Ishikawa (cell line): Measurements from ENCODE around the gene IL17REL.

Experiments
- EP300 ChIP-seq: IDR thresholded peaks from 2 replicates; pipeline ENCODE4 v1.6.1; 2012; ENCODE audit warnings: borderline replicate concordance
- MAX ChIP-seq: IDR thresholded peaks from 2 replicates; pipeline ENCODE4 v1.6.1; 2012
- NFIC ChIP-seq: IDR thresholded peaks from 2 replicates; pipeline ENCODE4 v1.6.1; 2012
- RAD21 ChIP-seq: IDR thresholded peaks from 2 replicates; pipeline ENCODE4 v1.6.1; 2012; ENCODE audit warnings: low read depth
- REST ChIP-seq: IDR thresholded peaks from 2 replicates; pipeline ENCODE4 v1.6.1; 2012; ENCODE audit warnings: low read depth, mild to moderate bottlenecking
- TCF12 ChIP-seq: IDR thresholded peaks from 2 replicates; pipeline ENCODE4 v1.6.1; 2012; ENCODE audit warnings: low read depth
- YY1 ChIP-seq: IDR thresholded peaks from 2 replicates; pipeline ENCODE4 v1.6.1; 2012; ENCODE audit warnings: low read depth

GRCh38 chr22:49951000-49951677 lies 61.4 kb downstream of the IL17REL start:
- no peak; the same call in 1 of the 2 replicates for TF ChIP-seq RAD21
- TF ChIP-seq MAX: peak; percentile 92
- no peak for TF ChIP-seq REST
- peak; percentile 20; the same call in 1 of the 2 replicates for TF ChIP-seq YY1
- TF ChIP-seq EP300: peak; percentile 48; the same call in 1 of the 2 replicates
- peak; percentile 79 for TF ChIP-seq TCF12
- peak; percentile 79 for TF ChIP-seq NFIC
